NCI-H1436 (cell line): ENCODE measurements around the gene TTC8.
"Not testable (repeated sequence)": the region's sequence is repeated elsewhere in the genome, so short reads cannot be mapped to it uniquely, and the experiment has no call there.

Source experiments
- DNase-seq: peaks from one replicate; lab custom pipeline; 2025; lab: John Stamatoyannopoulos, UW

Gene TTC8

GRCh38 chr14:88824314-88825077 lies at the start of gene TTC8:
Gene TTC8, plus strand, starts transcription at chr14:88824651. Its CDS starts 57 bp downstream, at chr14:88824708.
- DNase-seq: peak; percentile 84

- no peak for DNase-seq
Observed at GRCh38 chr14:88775532-88775931, 48.9 kb upstream of the TTC8 start.

GRCh38 chr14:88785911-88786310 lies 38.5 kb upstream of the TTC8 start:
- DNase-seq: no peak

GRCh38 chr14:88786715-88787114 lies 37.7 kb upstream of the TTC8 start:
- DNase-seq: no peak

GRCh38 chr14:88789573-88789972 lies 34.9 kb upstream of the TTC8 start:
- DNase-seq: not testable (repeated sequence)

GRCh38 chr14:88790501-88791251 lies 33.8 kb upstream of the TTC8 start:
- DNase-seq: no peak

- no peak for DNase-seq
Observed at GRCh38 chr14:88791252-88791621, 33.2 kb upstream of the TTC8 start.

- DNase-seq: peak; percentile 16
Observed at GRCh38 chr14:88791629-88792472, 32.6 kb upstream of the TTC8 start.

GRCh38 chr14:88792473-88793258 lies 31.8 kb upstream of the TTC8 start, which contains the start of gene EML5:
Gene EML5, minus strand, starts transcription at chr14:88792953. Its CDS starts 450 bp downstream, at chr14:88792503.
- peak; percentile 76 for DNase-seq

GRCh38 chr14:88793259-88793625 lies 31.2 kb upstream of the TTC8 start:
- no peak for DNase-seq

- peak; percentile 53 for DNase-seq
Observed at GRCh38 chr14:88798156-88798555, 26.3 kb upstream of the TTC8 start.

- DNase-seq: no peak
Observed at GRCh38 chr14:88799522-88799921, 24.9 kb upstream of the TTC8 start.

GRCh38 chr14:88802596-88802995 lies 21.9 kb upstream of the TTC8 start:
- DNase-seq: no peak

- DNase-seq: no peak
Observed at GRCh38 chr14:88804035-88804434, 20.4 kb upstream of the TTC8 start.

GRCh38 chr14:88804477-88804876 lies 20.0 kb upstream of the TTC8 start:
- DNase-seq: no peak

- DNase-seq: no peak
Observed at GRCh38 chr14:88808359-88808758, 16.1 kb upstream of the TTC8 start.

GRCh38 chr14:88815980-88816379 lies 8.5 kb upstream of the TTC8 start:
- no peak for DNase-seq

- no peak for DNase-seq
Observed at GRCh38 chr14:88818018-88818417, 6.4 kb upstream of the TTC8 start.

GRCh38 chr14:88819674-88820073 lies 4.8 kb upstream of the TTC8 start:
- not testable (repeated sequence) for DNase-seq

- DNase-seq: no peak
Observed at GRCh38 chr14:88821378-88821777, 3.1 kb upstream of the TTC8 start.

GRCh38 chr14:88821888-88822287 lies 2.6 kb upstream of the TTC8 start:
- no peak for DNase-seq

GRCh38 chr14:88823968-88824313 lies 510 bp upstream of the TTC8 start:
- DNase-seq: no peak
